SH-SY5Y (cell line): ENCODE results near the gene STXBP3.

Experiments
- GATA2 ChIP-seq: IDR thresholded peaks from 2 replicates; pipeline ENCODE4 v1.6.1; 2011; ENCODE audit warnings: mild to moderate bottlenecking, low read depth, low read length
- GATA3 ChIP-seq: IDR thresholded peaks from 2 replicates; pipeline ENCODE4 v1.6.1; 2011; ENCODE audit warnings: low read depth, mild to moderate bottlenecking, low read length, moderate library complexity

The STXBP3 gene

GRCh38 chr1:108832929-108833328, 86.5 kb downstream of the STXBP3 start:
- TF ChIP-seq GATA2 (no peak), GATA3 (no peak)

GRCh38 chr1:108841703-108842102, 95.2 kb downstream of the STXBP3 start:
- TF ChIP-seq GATA3 (no peak), GATA2 (no peak)

GRCh38 chr1:108842525-108843181, 96.2 kb downstream of the STXBP3 start:
- TF ChIP-seq GATA3 (no peak), GATA2 (no peak)

- TF ChIP-seq GATA2 (no peak), GATA3 (no peak)
These were observed 97.1 kb downstream of the STXBP3 start for GRCh38 chr1:108843390-108844137.

GRCh38 chr1:108845446-108845845, 99.0 kb downstream of the STXBP3 start:
- TF ChIP-seq GATA2 (no peak), GATA3 (no peak)

- no peak for TF ChIP-seq GATA2
- TF ChIP-seq GATA3 = no peak
These were observed 99.5 kb downstream of the STXBP3 start for GRCh38 chr1:108845991-108846390.

- TF ChIP-seq GATA3 (no peak), GATA2 (no peak)
These were observed 101.0 kb downstream of the STXBP3 start for GRCh38 chr1:108847494-108847893.

GRCh38 chr1:108848806-108849205, 102.3 kb downstream of the STXBP3 start:
- TF ChIP-seq GATA3 = no peak
- TF ChIP-seq GATA2 = no peak

- no peak for TF ChIP-seq GATA2
- no peak for TF ChIP-seq GATA3
These were observed 104.5 kb downstream of the STXBP3 start for GRCh38 chr1:108850929-108851328.

GRCh38 chr1:108851567-108851966, 105.1 kb downstream of the STXBP3 start:
- TF ChIP-seq GATA2 (no peak), GATA3 (no peak)

- TF ChIP-seq GATA2 (no peak), GATA3 (no peak)
These were observed 105.9 kb downstream of the STXBP3 start for GRCh38 chr1:108852221-108852975.

GRCh38 chr1:108854221-108855019, 107.9 kb downstream of the STXBP3 start:
- TF ChIP-seq GATA2 (no peak), GATA3 (no peak)

GRCh38 chr1:108856994-108857393, 110.5 kb downstream of the STXBP3 start, which contains the start of gene AKNAD1:
AKNAD1 (minus strand) TSS chr1:108857094; CDS start chr1:108852664, 4,430 bp downstream.
- TF ChIP-seq GATA2 (no peak), GATA3 (no peak)
